Stimulated activated naive B cell treated with anti-CD40 and anti-IgM and Interleukin-4, amounts not matched to agents 10 μg/mL and 1 μg/mL and 100 μg/mL, for 72 hours (primary cell): ENCODE data around the gene UST.
"Not testable (repeated sequence)": the region's sequence is repeated elsewhere in the genome, so short reads cannot be mapped to it uniquely, and the experiment has no call there.

Experiments
- ATAC-seq, 2 donors: fragments of 150-1000 bp; cut with Tn5 transposase; replicated peaks; 2 replicates each; pipeline ENCODE4 v1.10.0; 2021; ENCODE audit warnings: moderate library complexity in 1 of 2
- DNase-seq: peaks from one replicate; pipeline ENCODE4 v3.0.0; 2021
- H3K27ac Mint-ChIP-seq: one replicate; pipeline ENCODE4 v1.8.0; 2022; ENCODE audit warnings: mild to moderate bottlenecking, mixed read lengths
- H3K27me3 Mint-ChIP-seq, 2 donors: one replicate each; pipeline ENCODE4 v1.8.0; 2022; ENCODE audit warnings: mixed read lengths in 2 of 2
- H3K36me3 Mint-ChIP-seq, 2 donors: one replicate each; pipeline ENCODE4 v1.8.0; 2022; ENCODE audit warnings: mixed read lengths in 2 of 2, mild to moderate bottlenecking in 1 of 2
- H3K4me1 Mint-ChIP-seq, 2 donors: one replicate each; pipeline ENCODE4 v1.8.0; 2022; ENCODE audit warnings: mixed read lengths in 2 of 2, mild to moderate bottlenecking in 1 of 2
- H3K4me3 Mint-ChIP-seq, 2 donors: one replicate each; pipeline ENCODE4 v1.8.0; 2022; ENCODE audit warnings: mild to moderate bottlenecking in 2 of 2, mixed read lengths in 2 of 2, moderate library complexity in 1 of 2
- H3K9me3 Mint-ChIP-seq, 2 donors: one replicate each; pipeline ENCODE4 v1.8.0; 2022; ENCODE audit warnings: mixed read lengths in 2 of 2, mild to moderate bottlenecking in 1 of 2

UST gene

DNA sequence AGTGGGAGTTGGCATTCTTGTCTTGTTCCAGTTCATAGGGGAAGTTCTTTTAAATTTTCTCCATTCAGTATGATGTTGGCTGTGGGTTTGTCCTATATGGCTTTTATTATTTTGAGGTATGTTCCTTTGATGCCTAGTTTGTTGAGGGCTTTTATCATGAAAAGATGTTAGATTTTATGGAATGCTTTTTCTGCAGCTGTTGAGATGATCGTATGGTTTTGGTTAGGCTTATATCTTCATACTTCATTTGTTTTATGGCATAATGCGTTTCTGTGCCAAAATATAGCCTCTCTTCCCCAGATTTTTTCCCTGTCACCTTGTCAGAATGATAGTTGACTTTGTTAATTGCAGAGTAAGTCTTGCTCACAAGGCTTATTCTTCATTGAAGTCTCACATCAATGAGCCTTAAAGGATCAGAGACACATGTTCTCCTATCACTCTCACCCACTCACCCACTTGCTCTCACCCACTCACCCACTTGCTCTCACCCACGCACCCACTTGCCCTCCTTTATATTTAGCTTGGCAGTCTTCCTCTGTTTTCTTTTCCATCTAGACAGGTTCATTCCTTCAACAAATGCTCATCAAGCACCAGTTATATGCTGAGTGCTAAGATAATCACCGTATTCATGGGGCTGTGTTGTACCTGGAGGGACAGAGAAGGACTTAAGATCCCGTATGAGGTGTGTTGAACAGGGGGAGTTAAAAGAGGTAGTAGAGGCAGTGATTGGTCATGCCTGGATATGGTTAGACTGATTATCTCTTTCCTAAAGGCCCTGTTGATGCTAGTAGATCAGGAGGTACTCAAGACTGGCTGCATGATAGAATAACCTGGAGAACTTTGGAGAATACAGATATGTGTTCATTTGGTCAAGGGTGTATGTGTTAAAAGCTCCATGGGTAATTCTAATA, 19.3 kb downstream of the UST start:
- DNase-seq (no peak), ATAC-seq (no peak)
- H3K9me3 Mint-ChIP-seq: no peaks in the 10 kb centered on the region
- H3K36me3 Mint-ChIP-seq: no peaks in the 10 kb centered on the region
- no peak overlapping the region for H3K27ac Mint-ChIP-seq
- no peak overlapping the region for H3K4me3 Mint-ChIP-seq
- no peaks in the 10 kb centered on the region for H3K27me3 Mint-ChIP-seq
- H3K4me1 Mint-ChIP-seq: peaks cover 49 to 86% of the 10 kb centered on the region in 2 donors

DNA sequence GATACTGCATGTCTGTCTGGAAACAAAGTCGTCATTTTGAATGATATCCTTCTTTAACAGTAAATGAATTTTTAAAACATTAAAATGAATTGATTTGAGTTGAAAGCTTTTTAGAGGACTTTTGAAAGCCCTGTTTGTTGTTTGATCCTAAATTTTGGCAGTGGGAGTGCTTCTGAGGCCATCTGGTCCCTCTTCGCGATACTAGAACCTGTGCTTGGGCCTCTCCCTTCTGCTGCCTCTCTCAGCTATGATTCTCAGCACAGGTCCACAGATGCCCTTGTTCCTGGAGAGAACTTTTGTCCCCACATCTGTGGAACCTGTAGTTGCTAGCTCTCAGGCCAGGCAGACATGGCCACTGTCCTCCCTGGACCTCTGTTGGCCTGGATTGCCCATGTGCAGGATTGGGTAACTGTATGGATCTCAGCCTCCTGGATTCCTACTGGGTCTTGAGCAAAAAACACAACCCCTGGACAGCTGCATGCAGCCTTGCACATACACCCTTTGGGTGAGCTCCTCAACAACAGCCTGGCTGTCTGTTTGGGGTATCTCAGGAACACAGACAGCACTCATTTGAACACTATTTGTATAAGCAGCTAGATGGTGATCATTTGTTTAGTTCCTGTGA, 21.9 kb downstream of the UST start:
- no peak overlapping the region for H3K27ac Mint-ChIP-seq
- H3K4me3 Mint-ChIP-seq: no peak overlapping the region
- no peaks in the 10 kb centered on the region for H3K9me3 Mint-ChIP-seq
- peaks cover 42 to 75% of the 10 kb centered on the region in 2 donors for H3K4me1 Mint-ChIP-seq
- ATAC-seq: no peak
- no peak for DNase-seq
- H3K36me3 Mint-ChIP-seq: no peaks in the 10 kb centered on the region
- no peaks in the 10 kb centered on the region for H3K27me3 Mint-ChIP-seq

DNA sequence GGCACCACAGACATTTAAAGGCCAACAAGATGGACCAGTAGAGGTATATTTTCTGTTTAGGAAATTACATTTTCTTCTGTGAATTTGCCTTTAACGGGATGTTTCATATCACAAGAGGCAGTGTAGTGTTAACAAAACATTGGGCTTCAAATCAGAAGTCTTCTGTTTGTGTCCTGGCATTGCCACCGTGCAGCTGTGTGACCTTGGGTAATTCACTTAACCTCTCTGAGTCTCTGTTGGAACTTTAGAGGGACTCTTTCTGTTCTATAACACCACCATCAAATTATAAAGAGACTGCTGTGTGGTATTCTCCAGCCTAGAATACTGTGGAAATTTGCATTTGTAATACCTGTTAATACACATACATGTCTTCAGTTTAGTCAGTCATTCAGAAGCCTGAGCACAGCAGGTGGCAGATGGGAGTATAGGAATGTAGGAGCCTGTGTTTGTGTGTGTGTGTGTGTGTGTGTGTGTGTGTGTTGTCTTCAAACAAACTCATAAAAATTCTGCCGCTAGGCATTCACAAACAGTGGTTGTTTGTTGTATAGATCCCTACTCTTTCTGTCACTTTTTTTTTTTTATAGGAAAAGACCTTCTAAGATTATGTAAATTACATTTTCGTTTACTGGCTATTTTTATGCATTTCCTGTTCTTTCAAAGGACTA, 22.6 kb downstream of the UST start:
- H3K9me3 Mint-ChIP-seq: no peaks in the 10 kb centered on the region
- ATAC-seq (no peak), DNase-seq (no peak)
- H3K27ac Mint-ChIP-seq: no peak overlapping the region
- no peaks in the 10 kb centered on the region for H3K27me3 Mint-ChIP-seq
- H3K36me3 Mint-ChIP-seq: no peaks in the 10 kb centered on the region
- peaks cover 39 to 68% of the 10 kb centered on the region in 2 donors for H3K4me1 Mint-ChIP-seq
- no peak overlapping the region for H3K4me3 Mint-ChIP-seq

DNA sequence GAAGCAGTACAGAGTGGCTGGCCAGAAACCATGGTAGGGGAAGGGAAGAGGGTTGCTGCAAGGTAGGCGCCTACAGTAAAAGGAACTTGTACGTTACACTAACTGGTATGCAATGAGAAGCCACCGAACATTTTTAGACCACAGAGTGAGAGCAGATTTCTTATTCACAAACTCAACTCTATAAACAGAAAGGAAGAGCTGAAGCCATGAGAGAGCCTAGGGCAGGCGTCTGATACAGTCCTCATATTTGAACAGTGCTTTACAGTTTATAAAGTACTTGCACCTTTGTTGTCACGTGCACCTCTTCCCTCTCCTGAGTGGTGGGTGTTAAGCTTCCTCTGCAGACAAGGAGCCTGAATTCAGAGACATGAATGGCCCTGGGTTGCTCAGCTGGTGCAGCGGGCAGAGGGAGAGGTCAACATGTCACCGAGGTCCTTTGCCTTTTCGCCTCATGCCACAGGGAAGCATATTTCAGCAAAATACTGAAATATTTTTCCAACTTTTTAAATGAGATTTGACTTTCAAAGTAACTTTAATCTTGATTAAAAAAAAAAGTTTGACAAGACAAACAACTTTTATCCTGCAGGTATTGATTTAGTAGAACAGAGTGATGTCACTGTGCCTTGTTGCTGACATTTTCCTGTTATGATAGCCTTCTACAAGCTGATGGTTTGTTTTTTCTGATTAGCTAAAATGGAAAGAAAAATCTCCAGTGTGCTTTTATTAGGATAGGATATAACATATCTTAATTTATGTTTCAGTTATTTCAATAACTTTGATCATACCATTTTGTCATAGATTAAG, 23.8 kb downstream of the UST start:
- peaks cover 0 to 3% of the 10 kb centered on the region in 2 donors for H3K36me3 Mint-ChIP-seq
- H3K4me3 Mint-ChIP-seq: peak overlapping the region; percentile 49 to 52
- ATAC-seq (peak; percentile 78), DNase-seq (no peak)
- H3K9me3 Mint-ChIP-seq: no peaks in the 10 kb centered on the region
- no peaks in the 10 kb centered on the region for H3K27me3 Mint-ChIP-seq
- H3K4me1 Mint-ChIP-seq: peaks cover 38 to 63% of the 10 kb centered on the region in 2 donors
- peak overlapping the region; percentile 3 for H3K27ac Mint-ChIP-seq

DNA sequence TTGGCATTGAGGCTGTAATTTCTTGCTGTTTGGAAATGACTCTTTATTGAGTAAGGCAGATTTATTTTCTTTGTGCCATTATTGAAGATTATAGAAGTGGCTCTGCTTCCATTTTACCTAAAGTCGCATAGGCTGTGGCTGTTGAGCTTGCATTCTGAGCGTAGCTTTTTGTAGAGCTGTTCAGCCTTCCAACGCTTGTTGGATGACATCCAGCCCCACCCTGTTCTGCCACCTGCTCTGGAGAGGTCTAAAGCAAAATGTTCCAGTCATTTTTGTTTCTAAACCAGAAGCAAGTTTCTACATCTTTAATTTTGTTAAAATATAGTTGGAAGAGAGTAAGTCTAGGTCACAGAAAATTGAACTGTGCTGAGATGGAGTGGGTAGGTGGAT, 24.4 kb downstream of the UST start:
- H3K27ac Mint-ChIP-seq: no peak overlapping the region

DNA sequence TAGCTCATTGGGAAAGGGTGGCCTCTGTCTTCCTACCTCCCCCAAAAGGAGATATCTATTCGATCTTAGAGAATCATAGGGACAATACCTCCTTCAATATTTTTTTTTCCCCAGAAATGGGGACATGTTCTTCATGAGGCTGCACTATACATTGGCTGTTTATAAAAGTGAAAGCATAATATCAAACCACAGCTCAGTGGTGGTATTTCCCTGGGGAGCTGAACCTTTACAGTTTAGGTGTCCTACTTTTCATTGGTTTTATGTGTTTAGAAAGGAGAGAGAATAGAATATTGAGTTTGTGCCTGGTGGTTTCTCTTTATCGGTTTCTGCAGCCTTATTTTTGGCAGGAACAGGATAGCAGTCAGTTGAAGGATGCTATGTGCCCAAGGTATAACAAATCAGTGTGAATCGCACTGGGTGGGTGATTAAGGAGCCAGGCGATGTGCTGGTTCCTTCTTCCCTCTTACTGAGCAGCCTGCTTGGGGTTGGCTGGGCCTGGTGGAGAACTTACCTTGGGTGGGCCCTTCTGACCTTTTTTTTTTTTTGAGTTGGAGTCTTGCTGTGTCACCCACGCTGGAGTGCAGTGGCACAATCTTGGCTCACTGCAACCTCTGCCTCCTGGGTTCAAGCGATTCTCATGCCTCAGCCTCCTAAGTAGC, 25.2 kb downstream of the UST start:
- H3K36me3 Mint-ChIP-seq: peaks cover 0 to 3% of the 10 kb centered on the region in 2 donors
- peak; percentile 80 to 81 for ATAC-seq
- H3K4me3 Mint-ChIP-seq: peak overlapping the region; percentile 35 to 71
- H3K27ac Mint-ChIP-seq: peak overlapping the region; percentile 48
- no peaks in the 10 kb centered on the region for H3K27me3 Mint-ChIP-seq
- peaks cover 37 to 63% of the 10 kb centered on the region in 2 donors for H3K4me1 Mint-ChIP-seq
- DNase-seq: no peak
- H3K9me3 Mint-ChIP-seq: no peaks in the 10 kb centered on the region

More for the DNA sequence above, 24.4 kb downstream of the UST start:
- no peak overlapping the region for H3K4me3 Mint-ChIP-seq
- H3K4me1 Mint-ChIP-seq: peaks cover 33 to 63% of the 10 kb centered on the region in 2 donors
- ATAC-seq: peak in 1 of 2 donors; percentile 35
- H3K36me3 Mint-ChIP-seq: peaks cover 0 to 3% of the 10 kb centered on the region in 2 donors
- DNase-seq: no peak
- no peaks in the 10 kb centered on the region for H3K27me3 Mint-ChIP-seq
- no peaks in the 10 kb centered on the region for H3K9me3 Mint-ChIP-seq

DNA sequence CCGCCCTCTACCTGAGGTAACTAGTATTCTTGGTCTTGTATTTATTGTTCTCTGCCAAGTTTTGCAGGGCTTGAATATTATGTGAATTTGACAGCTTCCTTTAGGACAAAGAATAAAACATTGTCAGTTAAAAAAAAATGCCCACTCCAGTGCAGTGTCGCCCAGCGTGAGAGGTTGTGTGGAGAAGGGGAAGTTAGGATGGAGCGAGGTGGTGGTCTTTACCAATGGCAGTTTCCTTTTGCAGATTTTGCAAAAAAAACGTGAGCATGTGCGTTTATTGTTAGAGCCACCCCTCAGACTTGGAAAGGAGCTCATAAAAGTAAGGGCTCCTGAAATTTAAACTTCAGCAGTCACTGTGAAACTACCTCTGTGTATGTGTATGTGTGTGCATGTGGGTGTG, 28.3 kb downstream of the UST start:
- peaks cover 35 to 56% of the 10 kb centered on the region in 2 donors for H3K4me1 Mint-ChIP-seq
- ATAC-seq: no peak
- DNase-seq: no peak
- H3K4me3 Mint-ChIP-seq: no peak overlapping the region
- no peaks in the 10 kb centered on the region for H3K27me3 Mint-ChIP-seq
- H3K36me3 Mint-ChIP-seq: peaks cover 3 to 5% of the 10 kb centered on the region in 2 donors
- no peaks in the 10 kb centered on the region for H3K9me3 Mint-ChIP-seq
- H3K27ac Mint-ChIP-seq: no peak overlapping the region

DNA sequence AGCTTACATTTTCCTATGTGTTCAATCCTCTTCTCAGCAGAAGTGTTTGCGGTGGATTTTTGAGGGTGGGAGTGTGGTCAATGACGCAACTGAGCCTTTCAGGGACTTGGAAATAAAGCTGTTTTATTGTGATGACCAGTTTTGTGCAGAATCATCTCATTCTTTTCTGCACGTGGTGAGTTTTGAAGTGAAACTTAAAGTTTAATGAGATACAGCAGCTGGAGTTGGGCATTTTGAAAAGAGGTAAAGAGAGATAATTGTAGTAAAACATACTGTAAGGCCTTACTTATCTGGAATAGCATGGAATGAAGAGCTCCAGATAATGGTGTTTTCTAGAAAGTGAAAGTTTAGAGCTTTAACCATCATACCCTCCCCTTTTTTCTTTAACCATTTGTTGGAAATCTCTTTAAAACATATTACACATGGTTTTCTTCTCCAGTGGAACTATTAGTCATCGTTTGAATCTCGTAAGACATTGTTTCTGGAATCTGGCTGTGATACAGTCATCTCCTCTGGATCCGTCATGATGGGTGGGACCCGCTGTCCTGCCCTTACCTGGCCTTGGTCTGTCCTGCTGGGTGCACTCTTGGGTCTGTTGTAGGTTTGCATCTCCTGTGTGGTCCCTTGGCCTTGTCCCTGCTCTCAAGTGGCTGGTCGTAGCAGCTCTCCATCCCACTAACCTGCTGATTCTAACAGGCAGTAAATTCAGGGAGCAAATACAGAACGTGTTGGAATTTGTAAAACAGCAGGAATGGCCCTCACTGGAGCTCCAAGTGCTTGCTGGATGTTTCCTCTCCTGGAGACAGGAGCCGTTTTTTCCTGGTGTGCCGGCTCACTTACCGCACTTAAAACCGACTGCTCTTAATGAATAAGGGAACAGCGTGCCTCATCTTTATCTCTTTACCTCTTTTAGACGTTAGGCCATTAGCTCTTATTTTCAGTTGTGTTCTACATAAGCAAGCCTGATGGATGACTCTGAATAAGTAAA, 29.8 kb downstream of the UST start:
- peaks cover 3 to 5% of the 10 kb centered on the region in 2 donors for H3K36me3 Mint-ChIP-seq
- ATAC-seq (no peak), DNase-seq (no peak)
- no peaks in the 10 kb centered on the region for H3K9me3 Mint-ChIP-seq
- no peaks in the 10 kb centered on the region for H3K27me3 Mint-ChIP-seq
- H3K4me1 Mint-ChIP-seq: peaks cover 36 to 58% of the 10 kb centered on the region in 2 donors
- peak overlapping the region; percentile 0 for H3K27ac Mint-ChIP-seq
- H3K4me3 Mint-ChIP-seq: peak overlapping the region; percentile 12 to 25

DNA sequence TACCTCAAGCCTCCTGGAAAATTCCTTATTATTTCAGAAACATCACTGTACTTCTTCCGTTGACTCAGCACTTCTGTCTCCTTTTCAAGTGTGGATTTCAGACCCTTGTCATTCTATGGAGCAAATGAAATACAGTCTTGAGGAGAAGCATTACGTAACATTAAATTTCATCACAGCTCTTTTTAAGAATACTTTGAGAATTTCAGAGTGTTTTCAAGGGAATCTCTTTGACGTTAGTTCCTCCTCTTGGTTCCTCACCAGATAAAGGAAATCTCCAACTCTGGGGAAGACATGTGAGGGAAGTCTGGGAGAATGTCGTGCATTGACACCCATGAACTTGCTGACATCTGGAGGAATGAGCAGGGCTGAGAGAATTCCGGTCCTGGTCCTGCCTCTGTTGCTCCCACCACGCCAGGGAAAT, 32.3 kb downstream of the UST start:
- Mint-ChIP-seq H3K36me3 (peaks cover 7 to 9% of the 10 kb centered on the region in 2 donors), H3K4me3 (no peak overlapping the region), H3K27me3 (no peaks in the 10 kb centered on the region), H3K27ac (no peak overlapping the region), H3K4me1 (peaks cover 35 to 58% of the 10 kb centered on the region in 2 donors), H3K9me3 (no peaks in the 10 kb centered on the region)
- no peak for ATAC-seq
- no peak for DNase-seq

DNA sequence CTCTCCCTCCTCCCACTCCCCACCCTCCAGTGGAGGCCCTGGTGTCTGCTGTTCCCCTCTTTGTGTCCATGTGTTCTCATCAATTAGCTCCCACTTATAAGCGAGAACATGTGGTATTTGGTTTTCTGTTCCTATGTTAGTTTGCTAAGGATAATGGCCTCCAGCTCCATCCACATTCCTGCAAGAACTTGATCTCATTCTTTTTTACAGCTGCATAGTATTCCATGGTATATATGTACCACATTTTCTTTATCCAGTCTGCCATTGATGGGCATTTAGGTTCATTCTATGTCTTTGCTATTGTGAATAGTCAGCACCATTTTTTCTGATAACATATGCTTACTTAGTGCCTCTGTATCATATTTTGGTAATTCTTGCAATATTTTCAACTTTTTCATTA, 33.6 kb downstream of the UST start:
- not testable (repeated sequence) for H3K4me3 Mint-ChIP-seq, DNase-seq, H3K36me3 Mint-ChIP-seq, H3K27me3 Mint-ChIP-seq, H3K9me3 Mint-ChIP-seq, H3K27ac Mint-ChIP-seq, ATAC-seq
- peaks cover 37 to 58% of the 10 kb centered on the region in 2 donors for H3K4me1 Mint-ChIP-seq

DNA sequence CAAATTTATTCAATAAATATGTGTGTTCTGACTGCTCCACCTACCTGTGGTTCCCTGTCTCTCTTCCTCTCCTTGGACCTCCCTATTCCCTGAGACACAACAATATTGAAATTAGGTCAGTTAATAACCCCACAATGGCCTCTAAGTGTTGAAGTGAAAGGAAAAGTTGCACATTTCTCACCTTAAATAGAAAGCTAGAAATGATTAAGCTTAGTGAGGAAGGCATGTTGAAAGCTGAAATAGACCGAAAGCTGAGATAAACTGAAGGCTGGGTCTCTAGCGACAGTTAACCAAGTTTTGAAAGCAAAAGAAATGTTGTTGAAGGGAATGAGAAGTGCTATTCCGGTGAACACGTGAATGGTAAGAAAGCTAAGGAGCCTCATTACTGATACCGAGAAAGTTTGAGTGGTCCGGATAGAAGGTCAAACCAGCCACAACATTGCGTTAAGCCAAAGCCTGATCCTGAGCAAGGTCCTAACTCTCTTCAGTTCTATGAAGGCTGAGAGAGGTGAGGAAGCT, 34.1 kb downstream of the UST start:
- DNase-seq: no peak
- Mint-ChIP-seq H3K27ac (peak overlapping the region; percentile 52), H3K36me3 (peaks cover 4 to 9% of the 10 kb centered on the region in 2 donors), H3K4me3 (peak overlapping the region; percentile 25 to 48), H3K4me1 (peaks cover 37 to 55% of the 10 kb centered on the region in 2 donors), H3K27me3 (no peaks in the 10 kb centered on the region), H3K9me3 (no peaks in the 10 kb centered on the region)
- peak; percentile 79 to 85 for ATAC-seq

DNA sequence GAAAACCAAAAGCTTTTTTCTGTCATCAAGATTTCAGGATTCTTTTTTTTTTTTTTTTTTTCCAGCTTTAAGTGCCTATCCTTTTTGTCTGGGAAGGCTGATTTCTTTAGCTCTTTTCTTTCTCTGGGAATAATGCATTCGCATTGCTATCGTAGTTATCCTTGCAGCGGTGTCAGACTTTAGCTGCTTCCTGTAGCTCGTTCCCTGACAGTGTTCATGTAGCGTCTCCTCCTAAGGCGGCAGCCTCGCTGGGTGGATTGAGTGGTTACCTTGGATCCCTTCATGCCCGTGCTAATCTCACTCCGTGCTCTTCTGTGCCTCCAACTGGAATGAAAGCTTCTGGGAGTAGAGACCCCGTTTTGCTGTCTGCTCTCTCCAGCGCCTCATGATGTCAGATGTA, 43.1 kb downstream of the UST start:
- Mint-ChIP-seq H3K27me3 (no peaks in the 10 kb centered on the region), H3K27ac (peak overlapping the region; percentile 65), H3K4me3 (no peak overlapping the region)

More for the DNA sequence above, 43.1 kb downstream of the UST start:
- peaks cover 0 to 5% of the 10 kb centered on the region in 2 donors for H3K9me3 Mint-ChIP-seq
- H3K36me3 Mint-ChIP-seq: peaks cover 8 to 15% of the 10 kb centered on the region in 2 donors
- no peak for DNase-seq
- ATAC-seq: no peak
- peaks cover 25 to 48% of the 10 kb centered on the region in 2 donors for H3K4me1 Mint-ChIP-seq
